Suprapubic skin (tissue), 4 donors: ENCODE results near the gene SSBP1. TPM values are rescaled to one million over a fixed set of nuclear protein-coding genes. Genes with fewer than 3 reads are reported as not detected.

Experiments
- DNase-seq, 2 donors: peaks; one replicate each; pipeline ENCODE4 v3.0.0-alpha.2; 2019; ENCODE audit warnings: low spot score in 2 of 2
- H3K27ac ChIP-seq: fragments of 200-600 bp; sonication (generic); one replicate; pipeline ENCODE4 v1.5.1; 2019
- H3K27me3 ChIP-seq: fragments of 200-600 bp; sonication (generic); one replicate; pipeline ENCODE4 v1.5.1; 2019
- H3K36me3 ChIP-seq: fragments of 200-600 bp; sonication (generic); one replicate; pipeline ENCODE4 v1.5.1; 2019
- H3K4me1 ChIP-seq: fragments of 200-600 bp; sonication (generic); one replicate; pipeline ENCODE4 v1.5.1; 2019
- H3K4me3 ChIP-seq: fragments of 200-600 bp; sonication (generic); one replicate; pipeline ENCODE4 v1.5.1; 2019; ENCODE audit warnings: mild to moderate bottlenecking
- H3K9me3 ChIP-seq: fragments of 200-600 bp; sonication (generic); one replicate; pipeline ENCODE4 v1.5.1; 2019
- CTCF ChIP-seq, 2 donors: fragments of 200-600 bp in 1 of 2; fragments of 450-650 bp in 1 of 2; sonication (generic) in 1 of 2; IDR thresholded peaks; one replicate each; pipeline ENCODE4 v1.5.1; 2016 to 2019; ENCODE audit warnings: antibody characterized with exemption in 2 of 2, mild to moderate bottlenecking in 1 of 2, moderate library complexity in 1 of 2
- EP300 ChIP-seq: sonication (generic); formaldehyde crosslinking; IDR thresholded peaks from one replicate; pipeline ENCODE4 v1.6.1; 2017; ENCODE audit warnings: antibody characterized with exemption
- POLR2A ChIP-seq, 2 donors: fragments of 450-650 bp; IDR thresholded peaks; one replicate each; pipeline ENCODE4 v1.6.1; 2017; ENCODE audit warnings: antibody characterized with exemption in 2 of 2, mild to moderate bottlenecking in 2 of 2, moderate library complexity in 2 of 2
- POLR2AphosphoS5 ChIP-seq, 3 donors: sonication (generic); formaldehyde crosslinking; IDR thresholded peaks; one replicate each; pipeline ENCODE4 v1.6.1; 2017; ENCODE audit warnings: antibody characterized with exemption in 3 of 3
- WGBS: methylation state at CpG from one replicate; pipeline ENCODE4 v1.1.5; 2018; 5-methylcytosine and 5-hydroxymethylcytosine counted together
- total RNA-seq, 4 donors: library from RNA; depleted of rRNA; stranded (reverse); fragments of >200 nt; gene quantifications; one replicate each; pipeline ENCODE4 v1.1.0, GENCODE V29; 2016

Gene SSBP1
- total RNA-seq, 4 donors from 2014 or later: 71.8 to 105 (median 92.8) TPM

GRCh38 chr7:141696348-141696747 lies 41.8 kb upstream of the SSBP1 start:
- 58% methylated on average over 2 of the region's 2 CpGs for WGBS
- no peak overlapping the region for H3K27ac ChIP-seq
- H3K4me1 ChIP-seq: peaks cover 27% of the 10 kb centered on the region
- H3K4me3 ChIP-seq: no peak overlapping the region
- TF ChIP-seq EP300 (no peak), CTCF (IDR thresholded peaks at IDR 0.05) (no peak), POLR2AphosphoS5 (IDR thresholded peaks at IDR 0.05) (no peak), POLR2A (IDR thresholded peaks at IDR 0.05) (no peak)
- H3K27me3 ChIP-seq: no peaks in the 10 kb centered on the region
- H3K9me3 ChIP-seq: no peaks in the 10 kb centered on the region
- no peaks in the 10 kb centered on the region for H3K36me3 ChIP-seq
- no peak for DNase-seq

GRCh38 chr7:141697211-141697871 lies 40.8 kb upstream of the SSBP1 start:
- no peak overlapping the region for H3K27ac ChIP-seq

GRCh38 chr7:141698247-141699015 lies 39.7 kb upstream of the SSBP1 start:
- Histone ChIP-seq H3K4me1 (peaks cover 36% of the 10 kb centered on the region), H3K27ac (no peak overlapping the region)
- 95% methylated on average over 1 of the region's 1 CpG for WGBS

More at GRCh38 chr7:141697211-141697871, 40.8 kb upstream of the SSBP1 start:
- peaks cover 29% of the 10 kb centered on the region for H3K4me1 ChIP-seq
- H3K27me3 ChIP-seq: no peaks in the 10 kb centered on the region
- no peak overlapping the region for H3K4me3 ChIP-seq
- 72% methylated on average over 10 of the region's 10 CpGs for WGBS
- H3K9me3 ChIP-seq: no peaks in the 10 kb centered on the region
- TF ChIP-seq EP300 (no peak), POLR2A (IDR thresholded peaks at IDR 0.05) (no peak), POLR2AphosphoS5 (IDR thresholded peaks at IDR 0.05) (no peak), CTCF (IDR thresholded peaks at IDR 0.05) (no peak)
- no peak for DNase-seq
- H3K36me3 ChIP-seq: no peaks in the 10 kb centered on the region

GRCh38 chr7:141699860-141700259 lies 38.3 kb upstream of the SSBP1 start:
- no peak overlapping the region for H3K27ac ChIP-seq
- no peaks in the 10 kb centered on the region for H3K36me3 ChIP-seq
- TF ChIP-seq POLR2A (IDR thresholded peaks at IDR 0.05) (no peak), POLR2AphosphoS5 (IDR thresholded peaks at IDR 0.05) (no peak), EP300 (no peak), CTCF (IDR thresholded peaks at IDR 0.05) (no peak)
- no peak overlapping the region for H3K4me3 ChIP-seq
- DNase-seq: no peak
- peaks cover 36% of the 10 kb centered on the region for H3K4me1 ChIP-seq
- 76% methylated on average over 3 of the region's 3 CpGs for WGBS
- no peaks in the 10 kb centered on the region for H3K9me3 ChIP-seq
- no peaks in the 10 kb centered on the region for H3K27me3 ChIP-seq

More at GRCh38 chr7:141698247-141699015, 39.7 kb upstream of the SSBP1 start:
- Histone ChIP-seq H3K9me3 (no peaks in the 10 kb centered on the region), H3K36me3 (no peaks in the 10 kb centered on the region), H3K27me3 (no peaks in the 10 kb centered on the region), H3K4me3 (no peak overlapping the region)
- TF ChIP-seq POLR2AphosphoS5 (IDR thresholded peaks at IDR 0.05) (no peak), POLR2A (IDR thresholded peaks at IDR 0.05) (no peak), EP300 (no peak), CTCF (IDR thresholded peaks at IDR 0.05) (no peak)
- no peak for DNase-seq

- no peak for DNase-seq
- H3K36me3 ChIP-seq: no peaks in the 10 kb centered on the region
- H3K4me1 ChIP-seq: peaks cover 36% of the 10 kb centered on the region
- TF ChIP-seq POLR2A (IDR thresholded peaks at IDR 0.05) (no peak), EP300 (no peak), POLR2AphosphoS5 (IDR thresholded peaks at IDR 0.05) (no peak), CTCF (IDR thresholded peaks at IDR 0.05) (no peak)
- no peaks in the 10 kb centered on the region for H3K27me3 ChIP-seq
- peak overlapping the region; percentile 80 for H3K27ac ChIP-seq
- H3K4me3 ChIP-seq: peak overlapping the region; percentile 93
- H3K9me3 ChIP-seq: no peaks in the 10 kb centered on the region
- 47% methylated on average over 5 of the region's 5 CpGs for WGBS
These were observed 37.8 kb upstream of the SSBP1 start for GRCh38 chr7:141700296-141700847.
